ENCODE results near the gene ABCG2.

ABCG2 gene

GRCh38 chr4:88196013-88196365 lies 37.5 kb upstream of the ABCG2 start:
- TF ChIP-seq, protein P1, sequence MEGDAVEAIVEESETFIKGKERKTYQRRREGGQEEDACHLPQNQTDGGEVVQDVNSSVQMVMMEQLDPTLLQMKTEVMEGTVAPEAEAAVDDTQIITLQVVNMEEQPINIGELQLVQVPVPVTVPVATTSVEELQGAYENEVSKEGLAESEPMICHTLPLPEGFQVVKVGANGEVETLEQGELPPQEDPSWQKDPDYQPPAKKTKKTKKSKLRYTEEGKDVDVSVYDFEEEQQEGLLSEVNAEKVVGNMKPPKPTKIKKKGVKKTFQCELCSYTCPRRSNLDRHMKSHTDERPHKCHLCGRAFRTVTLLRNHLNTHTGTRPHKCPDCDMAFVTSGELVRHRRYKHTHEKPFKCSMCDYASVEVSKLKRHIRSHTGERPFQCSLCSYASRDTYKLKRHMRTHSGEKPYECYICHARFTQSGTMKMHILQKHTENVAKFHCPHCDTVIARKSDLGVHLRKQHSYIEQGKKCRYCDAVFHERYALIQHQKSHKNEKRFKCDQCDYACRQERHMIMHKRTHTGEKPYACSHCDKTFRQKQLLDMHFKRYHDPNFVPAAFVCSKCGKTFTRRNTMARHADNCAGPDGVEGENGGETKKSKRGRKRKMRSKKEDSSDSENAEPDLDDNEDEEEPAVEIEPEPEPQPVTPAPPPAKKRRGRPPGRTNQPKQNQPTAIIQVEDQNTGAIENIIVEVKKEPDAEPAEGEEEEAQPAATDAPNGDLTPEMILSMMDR (IDR thresholded peaks at IDR 0.05; ENCODE audit: extremely low read depth, missing control alignments), result no peak
- no peak for DNase-seq (ENCODE audit: low spot score)

DNA sequence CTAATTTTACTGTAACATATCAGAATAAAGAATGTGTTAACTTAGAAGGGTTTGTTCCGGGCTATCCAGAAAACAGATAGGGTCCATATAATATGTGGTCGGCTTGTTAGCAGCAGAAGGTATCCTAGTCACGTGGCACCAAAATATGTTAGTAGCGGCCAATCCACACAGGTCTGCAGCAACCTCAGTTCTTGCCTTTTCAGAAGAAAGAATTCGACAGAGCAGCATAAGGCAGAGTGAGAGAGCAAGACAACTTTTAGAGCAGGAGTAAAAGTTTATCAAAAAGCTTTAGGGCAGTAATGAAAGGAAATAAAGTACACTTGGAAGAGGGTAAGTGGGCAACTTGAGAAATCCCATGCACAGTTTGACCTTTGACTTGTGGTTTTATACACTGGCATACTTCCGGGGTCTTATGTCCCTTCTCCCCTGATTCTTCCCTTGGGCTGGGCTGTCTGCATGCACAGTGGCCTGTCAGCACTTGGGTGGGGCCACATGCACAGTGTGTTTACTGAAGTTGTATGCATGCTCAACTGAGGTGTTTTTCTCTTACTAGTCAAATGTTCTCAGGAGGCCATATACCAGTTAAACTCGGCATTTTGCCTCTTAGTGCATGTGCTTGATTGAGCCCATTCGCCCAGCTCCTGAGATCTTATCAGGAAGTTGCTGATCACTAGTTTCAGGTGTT lies 37.0 kb upstream of the ABCG2 start:
- DNase-seq (ENCODE audit: low spot score), result no peak
- TF ChIP-seq, protein P1 (IDR thresholded peaks at IDR 0.05; ENCODE audit: extremely low read depth, missing control alignments), result no peak

DNA sequence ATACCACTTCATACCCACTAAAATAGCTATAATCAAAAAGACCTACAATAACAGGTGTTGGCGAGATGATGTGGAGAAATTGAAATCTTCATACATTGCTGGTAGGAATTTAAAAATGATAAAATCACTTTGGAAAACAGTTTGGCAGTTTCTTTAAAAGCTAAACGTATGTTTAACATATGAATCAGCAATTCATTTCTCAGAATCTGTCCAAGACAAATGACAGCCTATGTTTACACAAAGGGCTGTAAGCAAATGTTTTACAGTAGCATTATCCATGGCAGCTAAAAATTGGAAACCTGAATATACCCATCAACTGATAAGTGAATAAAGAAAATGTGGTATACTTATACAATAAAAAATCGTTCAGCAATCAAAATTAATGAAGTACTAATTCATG lies 33.0 kb upstream of the ABCG2 start:
- DNase-seq (ENCODE audit: low spot score), result no peak
- TF ChIP-seq, protein P1 (IDR thresholded peaks at IDR 0.05; ENCODE audit: extremely low read depth, missing control alignments), result no peak

GRCh38 chr4:88189881-88190585 lies 31.6 kb upstream of the ABCG2 start:
- TF ChIP-seq, protein P1 (IDR thresholded peaks at IDR 0.05; ENCODE audit: extremely low read depth, missing control alignments), result no peak
- DNase-seq (ENCODE audit: low spot score), result no peak

GRCh38 chr4:88189418-88189738 lies 30.9 kb upstream of the ABCG2 start:
- TF ChIP-seq, protein P1 (IDR thresholded peaks at IDR 0.05; ENCODE audit: extremely low read depth, missing control alignments), result no peak
- no peak for DNase-seq (ENCODE audit: low spot score)

GRCh38 chr4:88188738-88189417 lies 30.4 kb upstream of the ABCG2 start:
- no peak for DNase-seq (ENCODE audit: low spot score)
- TF ChIP-seq, protein P1 (IDR thresholded peaks at IDR 0.05; ENCODE audit: extremely low read depth, missing control alignments), result no peak

DNA sequence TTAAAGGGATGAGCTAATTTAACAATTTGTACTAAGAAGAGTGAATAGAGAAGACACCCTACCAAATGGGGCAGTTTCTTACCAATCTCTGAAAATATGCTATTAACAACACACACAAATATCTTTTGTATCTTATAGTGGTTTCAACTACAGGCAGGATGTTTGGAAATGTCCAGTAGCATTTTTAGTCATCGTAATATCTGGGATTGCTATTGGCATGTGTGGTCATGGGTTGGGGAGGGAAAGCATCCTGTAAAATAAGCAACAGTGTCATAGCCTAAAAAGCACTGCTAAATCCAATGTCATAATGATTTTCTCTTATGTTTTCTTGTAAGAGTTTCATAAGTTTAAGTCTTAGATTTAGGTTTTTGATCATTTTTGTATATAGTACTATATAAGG lies 29.3 kb upstream of the ABCG2 start:
- TF ChIP-seq, protein P1 (IDR thresholded peaks at IDR 0.05; ENCODE audit: extremely low read depth, missing control alignments), result no peak
- DNase-seq (ENCODE audit: low spot score), result no peak

Data from GM20000 (cell line).